HCT116 (cell line): Measurements from ENCODE around the gene ZMYM4.

Source experiments
- ATF3 ChIP-seq: IDR thresholded peaks from 2 replicates; pipeline ENCODE4 v1.6.1; 2012
- CBX3 ChIP-seq: IDR thresholded peaks from 2 replicates; pipeline ENCODE4 v1.6.1; 2012; ENCODE audit warnings: low read depth
- CEBPB ChIP-seq: IDR thresholded peaks from 2 replicates; pipeline ENCODE4 v1.6.1; 2012; ENCODE audit warnings: low read depth
- CTCF ChIP-seq, 3 experiments: fragments of 200-600 bp in 1 of 3; sonication (generic) in 1 of 3; IDR thresholded peaks in 2 of 3; conservative IDR thresholded peaks in 1 of 3; 2 replicates each; pipeline ENCODE4 v1.5.1; 2012 to 2017; ENCODE audit warnings: low read depth in 2 of 3, low read length in 2 of 3, antibody characterized with exemption in 1 of 3, borderline replicate concordance in 1 of 3, control low read depth in 1 of 3, mild to moderate bottlenecking in 1 of 3, mixed read lengths in 1 of 3, mixed run types in 1 of 3, moderate library complexity in 1 of 3; ENCODE audit not compliant: insufficient read depth in 1 of 3
- EGR1 ChIP-seq: IDR thresholded peaks from 2 replicates; pipeline ENCODE4 v1.6.1; 2012; ENCODE audit warnings: low read depth
- EZH2 ChIP-seq: fragments of 200-600 bp; sonication (generic); IDR thresholded peaks from 2 replicates; pipeline ENCODE4 v1.6.1; 2017; ENCODE audit warnings: antibody characterized with exemption, mixed run types
- EZH2phosphoT487 ChIP-seq: fragments of 200-600 bp; IDR thresholded peaks from 2 replicates; pipeline ENCODE4 v1.6.1; 2018; ENCODE audit warnings: antibody characterized with exemption, borderline replicate concordance
- MAX ChIP-seq: IDR thresholded peaks from 2 replicates; pipeline ENCODE4 v1.6.1; 2012
- POLR2A ChIP-seq: IDR thresholded peaks from 2 replicates; pipeline ENCODE4 v1.7.0; 2011; ENCODE audit warnings: borderline replicate concordance; ENCODE audit not compliant: insufficient read depth, insufficient read length; ENCODE audit errors: extremely low read depth
- POLR2AphosphoS5 ChIP-seq: IDR thresholded peaks from 2 replicates; pipeline ENCODE4 v1.6.1; 2011; ENCODE audit warnings: mild to moderate bottlenecking, low read depth, low read length, moderate library complexity
- REST ChIP-seq: IDR thresholded peaks from 2 replicates; pipeline ENCODE4 v1.6.1; 2012; ENCODE audit warnings: low read depth
- TCF7L2 ChIP-seq: IDR thresholded peaks from 2 replicates; pipeline ENCODE4 v1.7.0; 2011; ENCODE audit warnings: borderline replicate concordance, inconsistent platforms; ENCODE audit not compliant: insufficient read depth, insufficient read length; ENCODE audit errors: extremely low read depth
- YY1 ChIP-seq: IDR thresholded peaks from 2 replicates; pipeline ENCODE4 v1.6.1; 2011; ENCODE audit warnings: low read length, low read depth, moderate library complexity, mild to moderate bottlenecking; ENCODE audit not compliant: insufficient replicate concordance; ENCODE audit errors: extremely low read depth
- ZNF274 ChIP-seq: fragments of 200-500 bp; sonication (Bioruptor generic); IDR thresholded peaks from 2 replicates; pipeline ENCODE4 v1.6.1; 2014; ENCODE audit warnings: mild to moderate bottlenecking, low read depth, low read length, inconsistent platforms

- no peak for TF ChIP-seq POLR2A
- no peak for TF ChIP-seq YY1
- no peak for TF ChIP-seq CTCF (IDR thresholded peaks at IDR 0.05 in 2 of 3, conservative IDR thresholded peaks at IDR 0.05 in 1 of 3; ENCODE audit: borderline replicate concordance in 1 of 3, insufficient read depth in 1 of 3, low read depth in 2 of 3, low read length in 2 of 3)
- no peak for TF ChIP-seq EZH2phosphoT487
- no peak for TF ChIP-seq ATF3
- TF ChIP-seq POLR2AphosphoS5, result no peak
- TF ChIP-seq ZNF274, result no peak
- no peak for TF ChIP-seq REST
- TF ChIP-seq TCF7L2, result no peak
- no peak for TF ChIP-seq MAX
- TF ChIP-seq EGR1, result no peak
- TF ChIP-seq EZH2, result no peak
- TF ChIP-seq CBX3, result no peak
- TF ChIP-seq CEBPB, result no peak
Observed at GRCh38 chr1:35301674-35302392, 33.3 kb downstream of the ZMYM4 start.
